Loucy (cell line): Measurements from ENCODE around the gene CD36.

Experiments used
- H2AFZ ChIP-seq: fragments of 200-600 bp; sonication (generic); 2 replicates; pipeline ENCODE4 v1.6.0; 2016; ENCODE audit warnings: antibody characterized with exemption, mild to moderate bottlenecking, low read length, moderate library complexity
- H3F3A ChIP-seq: fragments of 200-600 bp; 2 replicates; pipeline ENCODE4 v1.6.0; 2016; ENCODE audit warnings: antibody characterized with exemption, low read depth, mild to moderate bottlenecking
- H3K27me3 ChIP-seq: fragments of 200-600 bp; sonication (generic); 2 replicates; pipeline ENCODE4 v1.6.1; 2014; ENCODE audit warnings: low read length, mild to moderate bottlenecking; ENCODE audit not compliant: insufficient read depth, poor library complexity, severe bottlenecking
- H3K36me3 ChIP-seq: fragments of 200-600 bp; sonication (generic); 2 replicates; pipeline ENCODE4 v1.6.1; 2016; ENCODE audit warnings: low read length; ENCODE audit not compliant: insufficient read depth
- H3K4me1 ChIP-seq: fragments of 200-600 bp; sonication (generic); 2 replicates; pipeline ENCODE4 v1.5.1; 2014; ENCODE audit warnings: low read length, mild to moderate bottlenecking; ENCODE audit not compliant: insufficient read depth, poor library complexity, severe bottlenecking
- H3K4me2 ChIP-seq: fragments of 200-600 bp; sonication (generic); 2 replicates; pipeline ENCODE4 v1.6.0; 2014; ENCODE audit warnings: antibody characterized with exemption, low read length, low read depth, mild to moderate bottlenecking; ENCODE audit not compliant: poor library complexity, severe bottlenecking
- H3K4me3 ChIP-seq: fragments of 200-600 bp; sonication (generic); 2 replicates; pipeline ENCODE4 v1.5.1; 2014; ENCODE audit warnings: low read length, mild to moderate bottlenecking, mixed read lengths; ENCODE audit not compliant: poor library complexity, severe bottlenecking
- H3K79me2 ChIP-seq: fragments of 200-600 bp; sonication (generic); 2 replicates; pipeline ENCODE4 v1.6.1; 2014; ENCODE audit warnings: low read length; ENCODE audit not compliant: insufficient read depth
- H3K9ac ChIP-seq: fragments of 200-600 bp; sonication (generic); 2 replicates; pipeline ENCODE4 v1.6.0; 2014; ENCODE audit warnings: mild to moderate bottlenecking, low read depth, low read length, moderate library complexity; ENCODE audit not compliant: poor library complexity, severe bottlenecking
- H3K9me2 ChIP-seq: fragments of 200-600 bp; sonication (generic); replicated peaks from 2 replicates; pipeline ENCODE4 v1.6.1; 2016; ENCODE audit warnings: low read depth, low read length, mixed read lengths
- H3K9me3 ChIP-seq: fragments of 200-600 bp; sonication (generic); 2 replicates; pipeline ENCODE4 v1.6.1; 2014; ENCODE audit warnings: mild to moderate bottlenecking, antibody characterized with exemption, low read length, low read depth; ENCODE audit not compliant: insufficient read depth
- H4K20me1 ChIP-seq: fragments of 200-600 bp; sonication (generic); 2 replicates; pipeline ENCODE4 v1.6.0; 2014; ENCODE audit warnings: antibody characterized with exemption, low read length, mild to moderate bottlenecking; ENCODE audit not compliant: insufficient read depth, poor library complexity, severe bottlenecking
- EZH2phosphoT487 ChIP-seq: fragments of 200-600 bp; IDR thresholded peaks from 2 replicates; pipeline ENCODE4 v1.6.1; 2018; ENCODE audit warnings: antibody characterized with exemption, mild to moderate bottlenecking, moderate library complexity, borderline replicate concordance
- TF ChIP-seq, protein P1 (sequence below): fragments of 200-600 bp; sonication (generic); conservative IDR thresholded peaks from 2 replicates; pipeline ENCODE4 v1.5.1; 2014; ENCODE audit warnings: mild to moderate bottlenecking, antibody characterized with exemption, low read length

CD36 gene

DNA sequence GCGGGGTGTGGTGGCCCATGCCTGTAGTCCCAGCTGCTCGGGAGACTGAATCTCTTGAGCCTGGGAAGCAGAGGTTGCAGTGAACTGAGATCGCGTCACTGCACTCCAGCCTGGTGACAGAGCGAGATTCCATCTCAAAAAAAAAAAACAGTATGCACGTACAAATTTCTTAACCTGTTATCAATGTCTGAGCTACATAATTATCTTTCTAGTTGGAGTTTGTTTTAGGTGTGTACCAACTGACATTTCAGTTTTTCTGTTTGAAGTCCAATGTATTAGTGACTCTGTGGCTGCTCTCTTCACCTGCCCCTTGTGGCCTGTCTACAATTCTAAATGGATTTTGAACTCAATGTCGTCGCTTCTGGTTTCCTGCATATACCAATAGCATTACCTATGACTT, 40.3 kb downstream of the CD36 start:
- no peaks in the 10 kb centered on the region for H3K4me1 ChIP-seq
- H2AFZ ChIP-seq, result no peak overlapping the region
- H3F3A ChIP-seq, result no peaks in the 10 kb centered on the region
- H3K4me3 ChIP-seq, result no peak overlapping the region
- no peaks in the 10 kb centered on the region for H3K9me3 ChIP-seq
- no peak overlapping the region for H3K9ac ChIP-seq
- no peaks in the 10 kb centered on the region for H4K20me1 ChIP-seq
- H3K4me2 ChIP-seq, result no peak overlapping the region
- TF ChIP-seq, protein P1, sequence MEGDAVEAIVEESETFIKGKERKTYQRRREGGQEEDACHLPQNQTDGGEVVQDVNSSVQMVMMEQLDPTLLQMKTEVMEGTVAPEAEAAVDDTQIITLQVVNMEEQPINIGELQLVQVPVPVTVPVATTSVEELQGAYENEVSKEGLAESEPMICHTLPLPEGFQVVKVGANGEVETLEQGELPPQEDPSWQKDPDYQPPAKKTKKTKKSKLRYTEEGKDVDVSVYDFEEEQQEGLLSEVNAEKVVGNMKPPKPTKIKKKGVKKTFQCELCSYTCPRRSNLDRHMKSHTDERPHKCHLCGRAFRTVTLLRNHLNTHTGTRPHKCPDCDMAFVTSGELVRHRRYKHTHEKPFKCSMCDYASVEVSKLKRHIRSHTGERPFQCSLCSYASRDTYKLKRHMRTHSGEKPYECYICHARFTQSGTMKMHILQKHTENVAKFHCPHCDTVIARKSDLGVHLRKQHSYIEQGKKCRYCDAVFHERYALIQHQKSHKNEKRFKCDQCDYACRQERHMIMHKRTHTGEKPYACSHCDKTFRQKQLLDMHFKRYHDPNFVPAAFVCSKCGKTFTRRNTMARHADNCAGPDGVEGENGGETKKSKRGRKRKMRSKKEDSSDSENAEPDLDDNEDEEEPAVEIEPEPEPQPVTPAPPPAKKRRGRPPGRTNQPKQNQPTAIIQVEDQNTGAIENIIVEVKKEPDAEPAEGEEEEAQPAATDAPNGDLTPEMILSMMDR, result no peak
- no peak for TF ChIP-seq EZH2phosphoT487
- H3K36me3 ChIP-seq, result no peaks in the 10 kb centered on the region
- H3K79me2 ChIP-seq, result no peaks in the 10 kb centered on the region
- H3K9me2 ChIP-seq, result no peaks in the 10 kb centered on the region
- no peaks in the 10 kb centered on the region for H3K27me3 ChIP-seq

DNA sequence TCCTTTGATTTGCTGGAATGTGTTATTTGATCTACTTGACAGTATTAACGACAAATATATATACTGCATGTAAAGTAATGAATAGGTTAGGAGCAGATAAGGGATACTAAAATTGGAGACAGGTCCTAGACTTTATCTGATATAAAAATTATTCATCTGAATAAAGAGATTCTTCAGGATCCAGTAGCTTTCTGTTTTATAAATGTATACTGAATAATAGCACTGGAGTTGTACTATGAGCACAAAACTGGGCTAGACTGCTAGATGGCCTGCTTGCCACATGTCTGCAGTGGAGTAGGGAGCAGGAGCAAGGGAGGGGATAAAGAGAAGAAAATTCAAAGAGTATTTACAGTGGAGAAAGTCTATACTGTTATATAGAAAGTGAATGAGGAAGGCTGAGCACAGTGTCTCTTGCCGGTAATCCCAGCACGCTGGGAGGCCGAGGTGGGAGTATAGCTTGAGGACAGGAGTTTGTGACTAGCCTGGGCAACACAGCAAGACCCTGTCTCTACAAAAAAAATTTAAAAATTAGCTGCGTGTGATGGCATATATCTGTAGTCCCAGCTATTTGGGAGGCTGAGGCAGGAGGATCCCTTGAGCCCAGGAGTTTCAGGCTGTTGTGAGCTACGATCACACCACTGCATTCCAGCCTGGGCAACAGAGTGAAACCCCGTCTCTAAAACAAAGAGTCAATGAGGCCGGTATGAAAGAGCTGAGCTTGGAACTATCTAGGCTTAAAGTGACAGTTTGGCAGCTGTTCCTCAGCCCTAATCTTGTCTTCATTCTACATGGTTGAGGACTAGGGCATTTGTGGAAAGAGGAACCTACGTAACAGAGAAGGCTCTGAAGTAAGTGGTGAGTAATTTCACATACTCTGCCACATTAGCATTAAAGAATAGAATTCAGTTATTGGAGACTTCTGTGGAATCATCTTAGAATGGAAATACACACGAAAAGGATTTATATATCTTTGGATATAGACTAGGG, 41.8 kb downstream of the CD36 start:
- Histone ChIP-seq H3K9ac (no peak overlapping the region), H3F3A (no peaks in the 10 kb centered on the region), H3K27me3 (no peaks in the 10 kb centered on the region), H3K9me2 (no peaks in the 10 kb centered on the region), H3K4me3 (no peak overlapping the region), H3K79me2 (no peaks in the 10 kb centered on the region), H3K4me2 (no peak overlapping the region), H3K36me3 (no peaks in the 10 kb centered on the region), H3K4me1 (no peaks in the 10 kb centered on the region), H4K20me1 (no peaks in the 10 kb centered on the region), H2AFZ (peak overlapping the region; percentile 40; the same call in 1 of the 2 replicates), H3K9me3 (no peaks in the 10 kb centered on the region)
- TF ChIP-seq, protein P1, result no peak
- no peak for TF ChIP-seq EZH2phosphoT487

DNA sequence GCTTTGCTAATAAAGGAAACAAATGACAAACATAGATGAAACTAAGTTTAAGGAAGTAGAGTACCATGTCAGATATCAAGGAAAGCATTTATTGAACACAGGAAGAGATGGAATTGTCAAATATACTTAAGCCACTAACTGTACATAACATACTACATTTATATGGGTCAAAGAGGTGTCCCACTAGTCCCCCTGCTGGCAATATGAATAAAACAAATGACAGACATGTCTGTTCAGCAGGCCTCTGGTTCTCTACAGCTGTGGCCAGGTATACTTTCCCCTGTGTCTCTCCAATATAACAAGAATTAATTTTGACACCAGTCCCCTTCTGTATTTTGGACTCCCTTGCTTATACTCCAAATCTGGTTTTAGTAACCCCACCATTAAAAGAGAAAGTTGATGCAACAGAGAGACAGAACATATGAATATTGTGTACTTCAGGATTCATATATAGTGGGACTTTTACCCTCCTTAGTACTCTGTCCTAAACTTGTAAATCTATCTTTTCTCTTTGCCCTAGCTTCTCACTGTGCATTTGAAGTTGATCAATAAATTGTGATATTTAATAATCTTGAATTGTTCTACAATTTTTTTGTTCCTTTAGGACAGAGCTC, 42.9 kb downstream of the CD36 start:
- Histone ChIP-seq H3K4me2 (no peak overlapping the region), H3K27me3 (no peaks in the 10 kb centered on the region), H3K9me2 (no peaks in the 10 kb centered on the region), H3K9me3 (no peaks in the 10 kb centered on the region), H3K79me2 (no peaks in the 10 kb centered on the region), H2AFZ (peak overlapping the region; percentile 40), H4K20me1 (no peaks in the 10 kb centered on the region), H3F3A (no peaks in the 10 kb centered on the region), H3K9ac (no peak overlapping the region), H3K36me3 (no peaks in the 10 kb centered on the region), H3K4me3 (no peak overlapping the region), H3K4me1 (no peaks in the 10 kb centered on the region)
- no peak for TF ChIP-seq EZH2phosphoT487
- TF ChIP-seq, protein P1, result peak; percentile 78
